GM19240 (cell line): ENCODE results near the gene CHERP.
"Not testable (repeated sequence)": the region's sequence is repeated elsewhere in the genome, so short reads cannot be mapped to it uniquely, and the experiment has no call there.

ENCODE experiments used
- DNase-seq: peaks from one replicate; pipeline ENCODE4 v3.0.0; 2011; ENCODE audit warnings: low spot score; ENCODE audit not compliant: insufficient read length

The CHERP gene

GRCh38 chr19:16476401-16476800, 65.8 kb downstream of the CHERP start:
- no peak for DNase-seq

GRCh38 chr19:16473875-16474392, 68.3 kb downstream of the CHERP start:
- no peak for DNase-seq

GRCh38 chr19:16472992-16473391, 69.2 kb downstream of the CHERP start:
- DNase-seq, result no peak

GRCh38 chr19:16472559-16472899, 69.7 kb downstream of the CHERP start:
- DNase-seq, result not testable (repeated sequence)

GRCh38 chr19:16470911-16471811, 71.1 kb downstream of the CHERP start:
- no peak for DNase-seq

- no peak for DNase-seq
These were observed 71.7 kb downstream of the CHERP start for GRCh38 chr19:16470541-16470910.
